ENCODE results near the gene IGFBPL1.
"Not testable (repeated sequence)": the region's sequence is repeated elsewhere in the genome, so short reads cannot be mapped to it uniquely, and the experiment has no call there.

The IGFBPL1 gene

DNA sequence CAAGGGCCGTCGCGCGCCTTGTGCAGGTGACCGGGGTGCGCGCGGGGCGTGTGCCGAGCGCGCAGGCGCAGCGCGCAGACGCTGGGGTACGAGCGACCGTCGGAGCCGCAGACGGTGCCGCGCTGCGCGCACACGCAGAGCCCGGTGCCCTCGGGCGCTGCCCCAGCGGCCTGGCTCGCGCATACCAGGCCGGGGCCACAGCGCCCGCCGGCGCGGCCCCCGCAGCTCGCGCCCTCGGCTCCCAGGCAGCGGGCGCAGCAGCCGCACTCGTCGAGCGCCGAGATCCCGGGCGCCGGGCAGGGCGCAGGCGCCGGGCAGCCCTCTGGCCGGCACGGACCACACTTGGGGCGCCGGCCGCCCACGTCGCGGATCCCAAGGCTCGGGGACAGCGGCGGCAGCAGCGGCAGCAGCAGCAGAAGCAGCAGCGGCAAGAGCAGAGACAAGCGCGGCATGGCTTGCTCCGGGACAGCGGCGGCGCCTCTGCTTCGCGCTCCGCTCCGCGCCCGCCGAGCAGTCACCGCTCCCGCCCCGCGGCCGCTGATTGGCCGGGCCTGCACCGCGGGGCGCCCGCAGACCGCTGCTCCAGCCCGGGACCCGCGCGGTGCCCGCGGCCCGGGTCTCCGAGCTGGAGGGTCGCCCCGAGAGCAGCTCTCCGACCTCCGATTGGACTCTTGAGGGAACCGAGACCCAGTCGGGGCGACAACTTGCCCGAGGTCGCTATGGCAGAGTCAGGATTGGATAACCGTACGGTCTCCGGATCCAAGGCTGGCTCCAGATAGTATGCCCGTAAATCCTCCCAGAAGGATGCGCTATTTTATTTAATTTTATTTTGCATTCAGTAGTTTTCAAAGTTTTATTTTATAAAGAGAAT is at the start of gene IGFBPL1:
IGFBPL1 (minus strand) TSS at position 482 of the 871 bp plus-strand sequence; CDS start at position 452, 30 bp downstream.
- no peak within 1 kb of the TSS for H3K27ac ChIP-seq (ENCODE audit: low read length)
- H3K9ac ChIP-seq (ENCODE audit: low read depth, low read length): peak within 1 kb of the TSS; percentile 36; the same call in 1 of the 2 replicates
- peaks cover 23% of the 10 kb centered on the region for H3K4me1 ChIP-seq (ENCODE audit: insufficient read depth, low read length)
- no peaks in the 10 kb centered on the region for H3K9me3 ChIP-seq (ENCODE audit: insufficient read depth, low read depth, low read length)
- H3K36me3 ChIP-seq (ENCODE audit: insufficient read depth, low read depth, low read length): no peaks in the 10 kb centered on the region
- H3K27me3 ChIP-seq (ENCODE audit: insufficient read depth, low read length): peaks cover 56% of the 10 kb centered on the region
- H3K4me3 ChIP-seq (ENCODE audit: low read length): peak within 1 kb of the TSS; percentile 60

DNA sequence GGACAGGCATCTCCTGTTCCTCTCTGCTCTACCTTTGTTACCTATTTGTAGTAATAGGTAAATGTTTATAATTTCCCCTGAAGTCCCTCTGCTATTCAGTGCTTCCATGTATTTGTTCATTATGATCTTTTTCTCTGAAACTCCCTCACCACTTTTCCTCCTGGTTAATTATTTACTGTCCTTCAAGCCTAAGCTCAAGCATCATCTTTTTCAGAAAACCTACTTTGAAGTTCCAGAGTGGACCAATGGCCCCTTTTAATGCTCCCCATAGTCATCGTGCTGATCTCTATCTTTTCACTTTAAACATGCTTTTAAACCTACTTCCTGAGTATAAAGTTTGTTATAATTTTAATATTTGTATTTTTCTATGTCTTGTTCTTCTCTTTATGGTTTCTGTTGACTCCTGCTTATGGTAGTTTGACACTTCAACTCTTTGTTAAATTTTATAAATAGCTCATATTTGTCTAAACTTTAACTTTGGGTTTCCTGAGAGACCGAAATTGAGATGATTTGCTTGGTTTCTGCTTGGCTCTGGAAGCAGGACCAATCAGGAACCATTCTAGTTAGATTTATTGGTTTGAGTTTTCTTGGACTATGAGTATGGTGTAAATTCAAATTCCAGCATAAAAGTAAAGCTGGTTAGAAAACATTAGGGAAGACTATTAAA is 48.5 kb upstream of the IGFBPL1 start:
- not testable (repeated sequence) for H3K36me3 ChIP-seq (ENCODE audit: insufficient read depth, low read depth, low read length); H3K4me3 ChIP-seq (ENCODE audit: low read length); H3K27ac ChIP-seq (ENCODE audit: low read length); H3K4me1 ChIP-seq (ENCODE audit: insufficient read depth, low read length); H3K9me3 ChIP-seq (ENCODE audit: insufficient read depth, low read depth, low read length); H3K27me3 ChIP-seq (ENCODE audit: insufficient read depth, low read length); H3K9ac ChIP-seq (ENCODE audit: low read depth, low read length)

DNA sequence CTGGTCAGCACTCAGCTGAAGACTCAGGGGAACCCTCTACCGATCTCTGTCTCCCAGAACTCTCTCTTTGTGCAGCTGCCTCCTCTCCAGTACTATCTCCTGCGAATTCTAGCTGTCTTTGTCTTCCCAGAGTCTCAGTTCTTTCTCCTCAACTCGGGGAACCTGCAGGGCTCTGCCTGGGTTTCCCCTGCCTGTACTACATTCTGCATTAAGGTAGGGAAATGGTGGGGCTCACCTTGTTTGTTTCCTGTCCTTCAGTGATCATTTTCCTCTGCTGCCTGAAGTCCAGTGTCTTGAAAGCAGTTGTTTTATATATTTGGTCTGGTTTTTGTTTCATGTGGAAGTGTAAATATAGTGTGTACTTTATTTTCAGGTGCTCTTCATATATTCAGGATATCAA is 43.1 kb upstream of the IGFBPL1 start:
- Histone ChIP-seq H3K4me1 (ENCODE audit: insufficient read depth, low read length) (no peaks in the 10 kb centered on the region), H3K9ac (ENCODE audit: low read depth, low read length) (no peak overlapping the region), H3K27ac (ENCODE audit: low read length) (no peak overlapping the region), H3K9me3 (ENCODE audit: insufficient read depth, low read depth, low read length) (peaks cover 4% of the 10 kb centered on the region; the same call in 1 of the 2 replicates), H3K36me3 (ENCODE audit: insufficient read depth, low read depth, low read length) (no peaks in the 10 kb centered on the region), H3K4me3 (ENCODE audit: low read length) (no peak overlapping the region), H3K27me3 (ENCODE audit: insufficient read depth, low read length) (no peaks in the 10 kb centered on the region)

- Histone ChIP-seq H3K9ac (ENCODE audit: low read depth, low read length) (no peak overlapping the region), H3K4me3 (ENCODE audit: low read length) (no peak overlapping the region), H3K27me3 (ENCODE audit: insufficient read depth, low read length) (no peaks in the 10 kb centered on the region; the same call in 1 of the 2 replicates), H3K27ac (ENCODE audit: low read length) (no peak overlapping the region), H3K36me3 (ENCODE audit: insufficient read depth, low read depth, low read length) (no peaks in the 10 kb centered on the region), H3K4me1 (ENCODE audit: insufficient read depth, low read length) (no peaks in the 10 kb centered on the region), H3K9me3 (ENCODE audit: insufficient read depth, low read depth, low read length) (0 out of 2 replicates have a peak, but pooled peaks cover 5% of the 10 kb centered on the region)
Observed at GRCh38 chr9:38453835-38454234, 29.6 kb upstream of the IGFBPL1 start.

GRCh38 chr9:38451162-38451561 is 26.9 kb upstream of the IGFBPL1 start:
- Histone ChIP-seq H3K36me3 (ENCODE audit: insufficient read depth, low read depth, low read length) (no peaks in the 10 kb centered on the region), H3K4me1 (ENCODE audit: insufficient read depth, low read length) (no peaks in the 10 kb centered on the region), H3K9me3 (ENCODE audit: insufficient read depth, low read depth, low read length) (0 out of 2 replicates have a peak, but pooled peaks cover 5% of the 10 kb centered on the region), H3K27me3 (ENCODE audit: insufficient read depth, low read length) (no peaks in the 10 kb centered on the region; the same call in 1 of the 2 replicates), H3K9ac (ENCODE audit: low read depth, low read length) (no peak overlapping the region), H3K27ac (ENCODE audit: low read length) (no peak overlapping the region), H3K4me3 (ENCODE audit: low read length) (no peak overlapping the region)

- no peaks in the 10 kb centered on the region for H3K36me3 ChIP-seq (ENCODE audit: insufficient read depth, low read depth, low read length)
- H3K27me3 ChIP-seq (ENCODE audit: insufficient read depth, low read length): no peaks in the 10 kb centered on the region
- no peak overlapping the region for H3K9ac ChIP-seq (ENCODE audit: low read depth, low read length)
Observed at GRCh38 chr9:38447703-38448102, 23.4 kb upstream of the IGFBPL1 start.

DNA sequence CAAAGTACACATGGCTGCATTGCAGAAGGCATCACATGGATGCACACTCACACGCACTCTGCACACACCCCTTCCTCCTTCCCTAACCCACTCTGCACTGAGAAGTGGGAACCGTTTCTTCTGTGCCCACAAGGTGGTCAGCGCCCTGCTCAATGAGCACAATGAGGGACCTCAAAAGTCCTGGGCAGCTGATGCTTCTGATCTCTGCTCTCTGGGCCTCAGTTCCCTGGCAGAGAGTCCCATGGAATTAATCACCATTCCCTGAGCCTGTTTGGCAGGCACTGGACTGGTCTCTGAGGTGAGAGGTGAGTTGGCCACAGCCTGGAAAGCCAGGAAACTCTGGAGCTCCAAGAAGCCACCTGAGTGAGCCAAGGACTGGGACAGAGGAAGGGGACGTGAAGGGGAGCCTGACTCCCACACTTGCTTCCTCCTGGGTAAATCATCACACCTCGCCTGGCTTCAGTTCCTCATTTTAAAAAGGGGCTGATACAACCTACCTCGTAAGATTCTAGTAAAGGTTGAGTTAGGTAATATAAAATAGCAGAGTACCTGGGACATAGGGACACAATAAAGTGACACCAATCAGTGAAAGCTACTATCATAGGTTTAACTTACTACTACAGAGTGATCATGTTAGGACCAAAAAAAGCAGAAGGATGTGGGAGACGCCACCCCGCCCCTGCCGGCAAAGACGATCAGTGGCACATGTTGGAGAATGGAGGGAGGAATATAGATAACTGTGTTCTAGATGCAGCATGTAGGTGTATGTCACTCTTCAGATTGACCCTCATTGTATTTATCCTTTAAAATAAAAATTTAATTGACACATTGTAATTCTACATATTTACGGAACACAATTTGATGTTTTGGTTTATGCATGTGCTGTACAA is 21.1 kb upstream of the IGFBPL1 start:
- Histone ChIP-seq H3K27ac (ENCODE audit: low read length) (no peak overlapping the region), H3K9me3 (ENCODE audit: insufficient read depth, low read depth, low read length) (no peaks in the 10 kb centered on the region), H3K27me3 (ENCODE audit: insufficient read depth, low read length) (no peaks in the 10 kb centered on the region), H3K4me1 (ENCODE audit: insufficient read depth, low read length) (no peaks in the 10 kb centered on the region), H3K4me3 (ENCODE audit: low read length) (no peak overlapping the region), H3K9ac (ENCODE audit: low read depth, low read length) (no peak overlapping the region), H3K36me3 (ENCODE audit: insufficient read depth, low read depth, low read length) (no peaks in the 10 kb centered on the region)

More at GRCh38 chr9:38447703-38448102, 23.4 kb upstream of the IGFBPL1 start:
- no peak overlapping the region for H3K4me3 ChIP-seq (ENCODE audit: low read length)
- no peak overlapping the region for H3K27ac ChIP-seq (ENCODE audit: low read length)
- H3K9me3 ChIP-seq (ENCODE audit: insufficient read depth, low read depth, low read length): 0 out of 2 replicates have a peak, but pooled peaks cover 5% of the 10 kb centered on the region
- no peaks in the 10 kb centered on the region for H3K4me1 ChIP-seq (ENCODE audit: insufficient read depth, low read length)

GRCh38 chr9:38443597-38443996 is 19.3 kb upstream of the IGFBPL1 start:
- Histone ChIP-seq H3K9me3 (ENCODE audit: insufficient read depth, low read depth, low read length) (no peaks in the 10 kb centered on the region), H3K4me3 (ENCODE audit: low read length) (no peak overlapping the region), H3K27me3 (ENCODE audit: insufficient read depth, low read length) (no peaks in the 10 kb centered on the region), H3K4me1 (ENCODE audit: insufficient read depth, low read length) (no peaks in the 10 kb centered on the region), H3K9ac (ENCODE audit: low read depth, low read length) (no peak overlapping the region), H3K27ac (ENCODE audit: low read length) (no peak overlapping the region), H3K36me3 (ENCODE audit: insufficient read depth, low read depth, low read length) (no peaks in the 10 kb centered on the region)

- Histone ChIP-seq H3K9me3 (ENCODE audit: insufficient read depth, low read depth, low read length) (no peaks in the 10 kb centered on the region), H3K27ac (ENCODE audit: low read length) (no peak overlapping the region), H3K4me1 (ENCODE audit: insufficient read depth, low read length) (no peaks in the 10 kb centered on the region), H3K27me3 (ENCODE audit: insufficient read depth, low read length) (no peaks in the 10 kb centered on the region), H3K9ac (ENCODE audit: low read depth, low read length) (no peak overlapping the region), H3K36me3 (ENCODE audit: insufficient read depth, low read depth, low read length) (no peaks in the 10 kb centered on the region), H3K4me3 (ENCODE audit: low read length) (no peak overlapping the region)
Observed at GRCh38 chr9:38443181-38443580, 18.9 kb upstream of the IGFBPL1 start.

GRCh38 chr9:38442473-38443096 is 18.3 kb upstream of the IGFBPL1 start:
- Histone ChIP-seq H3K9me3 (ENCODE audit: insufficient read depth, low read depth, low read length) (no peaks in the 10 kb centered on the region), H3K27ac (ENCODE audit: low read length) (no peak overlapping the region), H3K4me1 (ENCODE audit: insufficient read depth, low read length) (no peaks in the 10 kb centered on the region), H3K27me3 (ENCODE audit: insufficient read depth, low read length) (no peaks in the 10 kb centered on the region), H3K36me3 (ENCODE audit: insufficient read depth, low read depth, low read length) (no peaks in the 10 kb centered on the region), H3K4me3 (ENCODE audit: low read length) (no peak overlapping the region), H3K9ac (ENCODE audit: low read depth, low read length) (no peak overlapping the region)

All from iPS-20b (cell line).